HG02973 (cell line): Measurements from ENCODE around the gene VANGL1.

Experiments
- ATAC-seq: cut with Tn5 transposase; IDR thresholded peaks from one replicate; pipeline ENCODE4 v1.9.1; 2021; ENCODE audit warnings: moderate library complexity; ENCODE audit not compliant: unreplicated experiment

VANGL1 gene

GRCh38 chr1:115643666-115644065 is 1.9 kb downstream of the VANGL1 start:
- ATAC-seq: no peak

GRCh38 chr1:115644109-115644508 is 2.3 kb downstream of the VANGL1 start:
- no peak for ATAC-seq

GRCh38 chr1:115647047-115647446 is 5.3 kb downstream of the VANGL1 start:
- no peak for ATAC-seq

GRCh38 chr1:115647507-115647906 is 5.7 kb downstream of the VANGL1 start:
- no peak for ATAC-seq

- no peak for ATAC-seq
Measured at GRCh38 chr1:115647919-115648650, 6.3 kb downstream of the VANGL1 start.

GRCh38 chr1:115648717-115649691 is 7.2 kb downstream of the VANGL1 start:
- ATAC-seq: peak; percentile 73

GRCh38 chr1:115649964-115650363 is 8.2 kb downstream of the VANGL1 start:
- no peak for ATAC-seq

GRCh38 chr1:115650961-115651360 is 9.2 kb downstream of the VANGL1 start:
- no peak for ATAC-seq

GRCh38 chr1:115651391-115651790 is 9.6 kb downstream of the VANGL1 start:
- no peak for ATAC-seq

- no peak for ATAC-seq
Measured at GRCh38 chr1:115652236-115652788, 10.5 kb downstream of the VANGL1 start.

- ATAC-seq: no peak
Measured at GRCh38 chr1:115654125-115654524, 12.4 kb downstream of the VANGL1 start.

GRCh38 chr1:115654663-115655305 is 13.0 kb downstream of the VANGL1 start:
- ATAC-seq: no peak

GRCh38 chr1:115655306-115655663 is 13.5 kb downstream of the VANGL1 start:
- no peak for ATAC-seq

- ATAC-seq: no peak
Measured at GRCh38 chr1:115655916-115656315, 14.1 kb downstream of the VANGL1 start.

- no peak for ATAC-seq
Measured at GRCh38 chr1:115656461-115657077, 14.8 kb downstream of the VANGL1 start.

- no peak for ATAC-seq
Measured at GRCh38 chr1:115658646-115659045, 16.9 kb downstream of the VANGL1 start.

- ATAC-seq: no peak
Measured at GRCh38 chr1:115660151-115660550, 18.4 kb downstream of the VANGL1 start.

GRCh38 chr1:115661157-115661556 is 19.4 kb downstream of the VANGL1 start:
- ATAC-seq: no peak

GRCh38 chr1:115665319-115666096 is 23.7 kb downstream of the VANGL1 start:
- no peak for ATAC-seq

- no peak for ATAC-seq
Measured at GRCh38 chr1:115666206-115666605, 24.4 kb downstream of the VANGL1 start.
